Aorta (tissue), 5 donors: ENCODE measurements around the gene C11orf97. TPM values are rescaled to one million over a fixed set of nuclear protein-coding genes. Genes with fewer than 3 reads are reported as not detected.
"Not testable (repeated sequence)": the region's sequence is repeated elsewhere in the genome, so short reads cannot be mapped to it uniquely, and the experiment has no call there.

Experiments used
- ATAC-seq: fragments of 200-7000 bp; cut with Tn5 transposase; one replicate; pipeline ENCODE4 v1.9.1; 2022; ENCODE audit warnings: moderate library complexity; ENCODE audit not compliant: low FRiP score
- DNase-seq, 2 donors: peaks; one replicate each; pipeline ENCODE4 v3.0.0-alpha.2; 2020
- H3K27ac ChIP-seq, 2 donors: one replicate each; pipeline ENCODE4 v1.5.1; 2013; ENCODE audit warnings: low read length in 2 of 2, mild to moderate bottlenecking in 2 of 2, moderate library complexity in 2 of 2, control low read depth in 1 of 2, inconsistent platforms in 1 of 2, low read depth in 1 of 2
- H3K27me3 ChIP-seq, 2 donors: one replicate each; pipeline ENCODE4 v1.6.1; 2013; ENCODE audit warnings: control low read depth in 1 of 2, low read length in 1 of 2, mild to moderate bottlenecking in 1 of 2, moderate library complexity in 1 of 2; ENCODE audit not compliant: insufficient read depth in 2 of 2, control insufficient read depth in 1 of 2
- H3K36me3 ChIP-seq, 2 donors: one replicate each; pipeline ENCODE4 v1.6.1; 2013; ENCODE audit warnings: control low read depth in 1 of 2, low read length in 1 of 2, mild to moderate bottlenecking in 1 of 2; ENCODE audit not compliant: insufficient read depth in 2 of 2, control insufficient read depth in 1 of 2
- H3K4me1 ChIP-seq, 2 donors: one replicate each; pipeline ENCODE4 v1.6.1; 2013; ENCODE audit warnings: low read length in 2 of 2, control low read depth in 1 of 2, mild to moderate bottlenecking in 1 of 2, moderate library complexity in 1 of 2; ENCODE audit not compliant: insufficient read depth in 2 of 2, control insufficient read depth in 1 of 2
- H3K4me3 ChIP-seq, 2 donors: one replicate each; pipeline ENCODE4 v1.5.1; 2013; ENCODE audit warnings: low read length in 2 of 2, control low read depth in 1 of 2, mild to moderate bottlenecking in 1 of 2
- H3K9me3 ChIP-seq: one replicate; pipeline ENCODE4 v1.6.1; 2013; ENCODE audit warnings: mild to moderate bottlenecking, low read length; ENCODE audit not compliant: control insufficient read depth
- WGBS, 2 donors: extraction: QIAGEN DNeasy Blood & Tissue Kit; methylation state at CpG; one replicate each; pipeline ENCODE4 v1.1.7; 2013; 5-methylcytosine and 5-hydroxymethylcytosine counted together
- intact Hi-C, 2 donors: fragments of 100-400 bp; cut with DNase I; formaldehyde crosslinking; loops; one replicate each; pipeline versions ENCODE4 v1.14.2 to v1.15.0; 2022
- microRNA-seq, 2 donors: library from miRNA; unstranded; fragments of <30 nt; microRNA quantifications; one replicate each; pipeline ENCODE4 v1.2.0, GENCODE V29; 2020
- polyA plus RNA-seq, 2 donors: library from polyadenylated mRNA; stranded (reverse); fragments of 200-250 nt; gene quantifications; one replicate each; pipeline ENCODE4 v1.2.3, GENCODE V29; 2013
- total RNA-seq, 2 donors: library from RNA; stranded (reverse); fragmentation: NEBNext Ultra II Directional; extraction: Animal tissue kit (Norgen Biotek cat#: 25700); gene quantifications; one replicate each; pipeline ENCODE4 v1.2.1, GENCODE V29; 2021
- donor health status: healthy with polysubstance abuse.
- donor health status: Bipolar disorder and iron deficiency.
- donor health status: DM: no; HTN: no; CAD: no.
- donor health status: DM: no; HTN: no; CAD: no.
- donor health status: DM: yes; HTN: yes; CAD: no.

C11orf97 gene
- total and polyA plus RNA-seq, 4 donors = not detected

DNA sequence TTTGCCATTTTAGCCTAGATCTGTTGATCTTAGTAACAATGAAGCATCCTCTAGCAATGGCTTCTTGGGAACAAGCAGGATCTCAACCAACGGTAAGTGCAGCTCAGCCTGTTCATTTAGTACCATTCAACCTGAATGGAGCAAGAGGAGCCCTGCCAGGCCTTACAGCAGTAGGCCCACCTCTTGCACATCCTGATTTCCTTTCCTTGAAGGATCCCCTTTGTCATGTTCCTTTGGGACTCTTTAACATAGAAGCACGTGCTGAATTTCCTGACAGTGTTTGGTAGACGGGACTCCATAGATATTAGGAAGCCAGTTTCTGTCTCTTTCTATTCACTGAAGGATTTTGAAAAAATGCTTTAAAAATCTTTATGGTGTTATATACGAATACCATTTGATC is 56.5 kb downstream of the C11orf97 start:
- no peak for ATAC-seq

DNA sequence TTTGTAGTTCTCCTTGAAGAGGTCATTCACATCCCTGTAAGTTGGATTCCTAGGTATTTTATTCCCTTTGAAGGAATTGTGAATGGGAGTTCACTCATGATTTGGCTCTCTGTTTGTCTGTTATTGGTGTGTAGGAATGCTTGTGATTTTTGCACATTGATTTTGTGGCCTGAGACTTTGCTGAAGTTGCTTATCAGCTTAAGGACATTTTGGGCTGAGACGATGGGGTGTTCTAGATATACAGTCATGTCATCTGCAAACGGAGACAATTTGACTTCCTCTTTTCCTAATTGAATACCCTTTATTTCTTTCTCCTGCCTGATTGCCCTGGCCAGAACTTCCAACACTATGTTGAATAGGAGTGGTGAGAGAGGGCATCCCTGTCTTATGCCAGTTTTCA is 60.7 kb downstream of the C11orf97 start:
- H3K27me3 ChIP-seq, H3K9me3 ChIP-seq, ATAC-seq, H3K4me3 ChIP-seq, H3K4me1 ChIP-seq, H3K36me3 ChIP-seq, H3K27ac ChIP-seq, intact Hi-C loops, DNase-seq: not testable (repeated sequence)
- WGBS, 2 donors = 47 to 92% methylated on average over 2 of the region's 2 CpGs

More for the DNA sequence above, 56.5 kb downstream of the C11orf97 start:
- WGBS, 2 donors = 93 to 95% methylated on average over 4 of the region's 4 CpGs
- intact Hi-C loops = no loop called here
- H3K36me3 ChIP-seq = no peaks in the 10 kb centered on the region
- no peak for DNase-seq
- no peaks in the 10 kb centered on the region for H3K4me1 ChIP-seq
- no peak overlapping the region for H3K27ac ChIP-seq
- H3K9me3 ChIP-seq = no peaks in the 10 kb centered on the region
- no peak overlapping the region for H3K4me3 ChIP-seq
- H3K27me3 ChIP-seq = no peaks in the 10 kb centered on the region

DNA sequence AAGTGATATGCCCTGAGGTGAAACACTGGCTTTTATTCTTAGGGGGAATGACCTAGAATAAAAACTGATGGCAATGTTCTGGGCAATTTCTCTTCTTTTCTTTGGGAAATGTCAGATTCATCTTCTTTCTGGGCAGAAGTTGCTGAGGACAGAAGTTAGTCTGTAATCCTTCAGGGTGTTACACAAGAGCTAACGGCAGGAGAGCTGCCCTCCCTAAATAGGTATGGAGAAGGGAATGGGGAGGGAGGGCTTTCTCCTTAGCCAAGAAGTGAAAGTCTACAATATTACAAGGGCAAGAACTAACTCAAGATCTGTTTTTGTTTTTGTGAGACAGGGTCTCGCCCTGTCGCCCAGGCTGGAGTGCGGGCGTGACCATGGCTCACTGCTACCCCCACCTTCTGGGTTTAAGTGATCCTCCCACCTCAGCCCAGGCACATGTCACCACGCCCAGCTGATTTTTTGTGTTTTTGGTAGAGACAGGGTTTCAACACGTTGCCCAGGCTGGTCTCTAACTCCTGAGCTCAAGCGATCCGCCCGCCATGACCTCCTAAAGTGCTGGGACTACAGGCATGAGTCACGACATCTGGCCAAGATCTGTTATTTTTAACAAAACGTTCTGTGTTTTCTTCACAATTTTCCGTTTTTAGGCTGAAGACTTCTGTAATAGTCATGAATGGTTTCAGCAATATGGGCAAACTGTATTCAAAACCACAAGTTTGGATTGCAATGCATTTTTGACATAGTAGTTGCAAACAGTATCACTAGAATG is 62.1 kb downstream of the C11orf97 start:
- H3K27me3 ChIP-seq = no peaks in the 10 kb centered on the region
- ATAC-seq (no peak), DNase-seq (peak in 1 of 2 donors; percentile 60)
- no peaks in the 10 kb centered on the region for H3K4me1 ChIP-seq
- no peaks in the 10 kb centered on the region for H3K9me3 ChIP-seq
- no peak overlapping the region for H3K27ac ChIP-seq
- 58 to 60% methylated on average over 13 of the region's 13 CpGs for whole genome bisulfite sequencing, 2 donors
- intact Hi-C loops = no loop called here
- H3K4me3 ChIP-seq = no peak overlapping the region
- no peaks in the 10 kb centered on the region for H3K36me3 ChIP-seq

DNA sequence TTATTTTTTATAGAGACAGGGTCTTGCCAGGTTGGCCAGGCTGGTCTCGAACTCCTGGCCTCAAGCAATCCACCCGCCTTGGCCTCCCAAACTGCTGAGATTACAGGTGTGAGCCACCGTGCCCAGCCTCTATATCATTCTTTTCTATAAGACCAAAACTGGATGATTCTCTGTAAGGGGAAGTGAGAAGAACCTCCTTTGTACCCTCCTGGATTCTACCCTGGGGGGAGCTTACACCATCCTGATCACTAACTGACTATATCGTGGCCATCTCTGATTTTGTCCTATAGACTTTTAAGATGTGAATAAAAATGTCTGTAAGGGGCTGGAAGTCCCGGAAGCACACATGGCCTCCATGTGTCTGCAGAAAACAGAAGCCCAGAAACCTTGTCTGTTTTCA is 64.0 kb downstream of the C11orf97 start:
- intact Hi-C loops = no loop called here
- Histone ChIP-seq H3K4me1 (no peaks in the 10 kb centered on the region), H3K27ac (no peak overlapping the region), H3K36me3 (no peaks in the 10 kb centered on the region), H3K27me3 (no peaks in the 10 kb centered on the region), H3K9me3 (no peaks in the 10 kb centered on the region), H3K4me3 (no peak overlapping the region)
- WGBS, 2 donors = 90 to 92% methylated on average over 5 of the region's 5 CpGs
- DNase-seq (no peak), ATAC-seq (no peak)

DNA sequence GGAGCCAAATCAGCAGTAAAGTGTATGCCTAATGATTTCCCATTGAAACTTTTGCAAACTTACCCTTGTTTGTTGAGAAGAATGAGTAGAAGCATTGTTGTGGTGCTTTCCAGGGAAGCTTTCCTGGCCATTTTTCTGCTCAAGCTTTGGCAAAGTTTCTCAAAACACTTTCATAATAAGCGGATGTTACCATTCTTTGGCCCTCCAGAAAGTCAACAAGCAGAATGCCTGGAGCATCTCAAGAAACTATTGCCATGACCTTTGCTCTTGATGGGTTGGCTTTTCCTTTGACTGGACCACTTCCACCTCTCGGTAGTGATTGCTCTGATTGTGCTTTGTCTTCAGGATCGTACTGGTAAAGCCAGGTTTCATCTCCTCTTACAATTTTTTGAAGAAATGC is 65.6 kb downstream of the C11orf97 start:
- no peak for ATAC-seq
- intact Hi-C loops = no loop called here
- 80 to 94% methylated on average over 3 of the region's 3 CpGs for WGBS, 2 donors

More for the DNA sequence above, 65.6 kb downstream of the C11orf97 start:
- no peak for DNase-seq
- Histone ChIP-seq H3K27ac (no peak overlapping the region), H3K36me3 (no peaks in the 10 kb centered on the region), H3K27me3 (no peaks in the 10 kb centered on the region), H3K9me3 (no peaks in the 10 kb centered on the region), H3K4me1 (no peaks in the 10 kb centered on the region), H3K4me3 (no peak overlapping the region)

Small RNA genes within 50 kb of the gene (microRNA-seq; reads per million reads assigned to microRNA genes)
- 1.8 to 2.0 reads per million in 2 donors for gene MIR548L

Other genes starting within 250 kb of the C11orf97 start
- gene IZUMO1R, start 207.9 kb upstream of the C11orf97 start, total RNA-seq = not detected
- gene IZUMO1R, start 207.9 kb upstream of the C11orf97 start, polyA plus RNA-seq = not detected
- under 1 TPM in 1 of 2 donors, not detected in 1; 0.15 TPM for gene GPR83, start 111.0 kb upstream of the C11orf97 start, total RNA-seq
- not detected for gene GPR83, start 111.0 kb upstream of the C11orf97 start, polyA plus RNA-seq
- 10 to 100 TPM; 16.0 to 27.9 TPM for gene MRE11, start 18.6 kb upstream of the C11orf97 start, total RNA-seq
- gene MRE11, start 18.6 kb upstream of the C11orf97 start, polyA plus RNA-seq = 1 to 10 TPM; 3.4 to 5.0 TPM
- 10 to 100 TPM; 12.6 to 14.4 TPM for gene ANKRD49, start 18.5 kb upstream of the C11orf97 start, total RNA-seq
- gene ANKRD49, start 18.5 kb upstream of the C11orf97 start, polyA plus RNA-seq = 10 to 100 TPM in 1 of 2 donors, 1 to 10 TPM in 1; 8.8 to 26.1 TPM
- gene FUT4, start 31.5 kb downstream of the C11orf97 start, total RNA-seq = 1 to 10 TPM; 8.7 to 9.7 TPM
- 1 to 10 TPM; 2.6 to 3.9 TPM for gene FUT4, start 31.5 kb downstream of the C11orf97 start, polyA plus RNA-seq
- gene PIWIL4, start 54.9 kb downstream of the C11orf97 start, total RNA-seq = 1 to 10 TPM; 5.6 to 5.9 TPM
- gene PIWIL4, start 54.9 kb downstream of the C11orf97 start, polyA plus RNA-seq = 10 to 100 TPM in 1 of 2 donors, 1 to 10 TPM in 1; 2.8 to 12.9 TPM